ENCODE results near the gene ASCC3.

ASCC3 gene

GRCh38 chr6:100862063-100862462 lies 19.1 kb downstream of the ASCC3 start:
- TF ChIP-seq ARNT (IDR thresholded peaks at IDR 0.05), result no peak
- no peak for TF ChIP-seq L3MBTL2 (conservative IDR thresholded peaks at IDR 0.05)
- TF ChIP-seq BHLHE40 (IDR thresholded peaks at IDR 0.05; ENCODE audit: borderline replicate concordance), result no peak
- TF ChIP-seq CTBP1 (IDR thresholded peaks at IDR 0.05; ENCODE audit: borderline replicate concordance), result no peak
- TF ChIP-seq TARDBP (IDR thresholded peaks at IDR 0.05), result no peak
- TF ChIP-seq SUZ12 (IDR thresholded peaks at IDR 0.05), result no peak
- POLR2A ChIA-PET, result no interaction called here

GRCh38 chr6:100856146-100856545 lies 25.0 kb downstream of the ASCC3 start:
- CTCF ChIA-PET, result no interaction called here
- no peak for DNase-seq (ENCODE audit: extremely low spot score)
- no peak for TF ChIP-seq SUZ12 (IDR thresholded peaks at IDR 0.05)
- TF ChIP-seq NFRKB (IDR thresholded peaks at IDR 0.05), result no peak
- no peak for TF ChIP-seq L3MBTL2 (conservative IDR thresholded peaks at IDR 0.05)
- TF ChIP-seq FOXA1 (IDR thresholded peaks at IDR 0.05), result no peak
- TF ChIP-seq HDGF (IDR thresholded peaks at IDR 0.05; ENCODE audit: borderline replicate concordance), result no peak
- TF ChIP-seq, protein P1, sequence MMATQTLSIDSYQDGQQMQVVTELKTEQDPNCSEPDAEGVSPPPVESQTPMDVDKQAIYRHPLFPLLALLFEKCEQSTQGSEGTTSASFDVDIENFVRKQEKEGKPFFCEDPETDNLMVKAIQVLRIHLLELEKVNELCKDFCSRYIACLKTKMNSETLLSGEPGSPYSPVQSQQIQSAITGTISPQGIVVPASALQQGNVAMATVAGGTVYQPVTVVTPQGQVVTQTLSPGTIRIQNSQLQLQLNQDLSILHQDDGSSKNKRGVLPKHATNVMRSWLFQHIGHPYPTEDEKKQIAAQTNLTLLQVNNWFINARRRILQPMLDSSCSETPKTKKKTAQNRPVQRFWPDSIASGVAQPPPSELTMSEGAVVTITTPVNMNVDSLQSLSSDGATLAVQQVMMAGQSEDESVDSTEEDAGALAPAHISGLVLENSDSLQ (IDR thresholded peaks at IDR 0.05), result no peak
- no peak for TF ChIP-seq BHLHE40 (IDR thresholded peaks at IDR 0.05; ENCODE audit: borderline replicate concordance)
- no peak for TF ChIP-seq TARDBP (IDR thresholded peaks at IDR 0.05)
- TF ChIP-seq FOXK2 (IDR thresholded peaks at IDR 0.05), result no peak
- TF ChIP-seq SP1 (IDR thresholded peaks at IDR 0.05), result no peak
- TF ChIP-seq CTBP1 (IDR thresholded peaks at IDR 0.05; ENCODE audit: borderline replicate concordance), result no peak
- no peak for TF ChIP-seq LEF1 (IDR thresholded peaks at IDR 0.05; ENCODE audit: borderline replicate concordance)
- no peak for TF ChIP-seq FOXM1 (IDR thresholded peaks at IDR 0.05; ENCODE audit: borderline replicate concordance)
- TF ChIP-seq ARNT (IDR thresholded peaks at IDR 0.05), result no peak
- no peak for TF ChIP-seq ELF4 (IDR thresholded peaks at IDR 0.05)
- TF ChIP-seq ZNF384 (IDR thresholded peaks at IDR 0.05), result no peak
- POLR2A ChIA-PET, result interaction anchor here (1.6 kb wide), 1 partner anchor 25 kb away, joined by 7 read pairs; the partner anchor contains the start of gene ASCC3

More at GRCh38 chr6:100862063-100862462, 19.1 kb downstream of the ASCC3 start:
- no peak for DNase-seq (ENCODE audit: extremely low spot score)
- CTCF ChIA-PET, result no interaction called here

- POLR2A ChIA-PET, result no interaction called here
- no peak for DNase-seq (ENCODE audit: extremely low spot score)
- CTCF ChIA-PET, result no interaction called here
- TF ChIP-seq FOXM1 (IDR thresholded peaks at IDR 0.05; ENCODE audit: borderline replicate concordance) (no peak), FOXK2 (IDR thresholded peaks at IDR 0.05) (no peak), CTBP1 (IDR thresholded peaks at IDR 0.05; ENCODE audit: borderline replicate concordance) (no peak), BHLHE40 (IDR thresholded peaks at IDR 0.05; ENCODE audit: borderline replicate concordance) (no peak), ARNT (IDR thresholded peaks at IDR 0.05) (no peak), NFRKB (IDR thresholded peaks at IDR 0.05) (no peak), LEF1 (IDR thresholded peaks at IDR 0.05; ENCODE audit: borderline replicate concordance) (no peak), TARDBP (IDR thresholded peaks at IDR 0.05) (no peak), SUZ12 (IDR thresholded peaks at IDR 0.05) (no peak), HDGF (IDR thresholded peaks at IDR 0.05; ENCODE audit: borderline replicate concordance) (no peak), SP1 (IDR thresholded peaks at IDR 0.05) (no peak), L3MBTL2 (conservative IDR thresholded peaks at IDR 0.05) (no peak), ZNF384 (IDR thresholded peaks at IDR 0.05) (no peak)
- TF ChIP-seq, protein P1 (IDR thresholded peaks at IDR 0.05), result no peak
Measured at GRCh38 chr6:100851819-100852218, 29.3 kb downstream of the ASCC3 start.

DNA sequence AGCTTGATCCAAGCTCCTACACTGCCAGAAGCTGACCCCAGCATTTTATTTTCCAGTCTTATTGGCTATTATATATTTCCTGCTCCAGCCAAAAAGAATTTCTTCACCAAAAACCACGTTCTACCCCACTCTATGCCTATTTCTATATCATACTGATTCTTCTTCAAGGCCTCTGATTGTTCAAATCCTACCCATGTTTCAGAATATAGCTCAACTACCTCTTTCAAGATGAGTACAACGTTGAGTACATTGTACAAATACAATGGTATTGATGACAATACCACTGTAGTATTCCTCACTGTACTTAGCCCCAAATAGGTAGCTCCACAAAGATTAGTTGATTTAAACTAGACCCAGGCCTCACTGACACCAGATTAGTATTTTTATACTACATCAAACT lies 31.0 kb downstream of the ASCC3 start:
- ChIA-PET CTCF (no interaction called here), POLR2A (no interaction called here)
- DNase-seq (ENCODE audit: extremely low spot score), result no peak
- TF ChIP-seq FOXM1 (IDR thresholded peaks at IDR 0.05; ENCODE audit: borderline replicate concordance), result no peak
- TF ChIP-seq ZNF384 (IDR thresholded peaks at IDR 0.05), result no peak
- TF ChIP-seq FOXK2 (IDR thresholded peaks at IDR 0.05), result no peak

DNA sequence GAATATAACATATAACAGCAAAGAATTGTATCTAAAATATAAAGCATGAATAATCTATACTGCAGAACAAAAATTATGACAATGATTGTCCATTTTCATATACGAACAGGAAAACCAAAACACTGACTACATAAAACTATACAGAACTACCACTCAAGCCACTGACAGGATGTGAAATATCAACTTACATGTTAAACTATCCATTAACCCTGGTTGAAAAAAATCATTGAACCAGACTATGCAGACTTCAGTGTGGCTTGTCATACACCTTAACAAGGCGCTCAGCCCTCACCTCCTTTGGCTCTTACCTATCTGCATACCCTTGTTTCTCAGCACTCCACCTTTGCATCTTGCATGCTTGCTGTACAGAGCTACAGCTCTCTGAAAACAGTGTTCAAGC lies 34.9 kb downstream of the ASCC3 start:
- DNase-seq (ENCODE audit: extremely low spot score), result no peak
- TF ChIP-seq ZNF384 (IDR thresholded peaks at IDR 0.05) (no peak), SP1 (IDR thresholded peaks at IDR 0.05) (no peak), LEF1 (IDR thresholded peaks at IDR 0.05; ENCODE audit: borderline replicate concordance) (no peak), HDGF (IDR thresholded peaks at IDR 0.05; ENCODE audit: borderline replicate concordance) (no peak), ARNT (IDR thresholded peaks at IDR 0.05) (no peak), ELF4 (IDR thresholded peaks at IDR 0.05) (no peak)
- ChIA-PET POLR2A (interaction anchor here (1.2 kb wide), 1 partner anchor 35 kb away, joined by 4 read pairs; the partner anchor contains the start of gene ASCC3), CTCF (interaction anchor here (0.6 kb wide), 1 partner anchor 1301 kb away, joined by 3 read pairs; no protein-coding TSS in a partner anchor)

GRCh38 chr6:100845676-100846075 lies 35.5 kb downstream of the ASCC3 start:
- DNase-seq (ENCODE audit: extremely low spot score), result no peak
- no peak for TF ChIP-seq FOXM1 (IDR thresholded peaks at IDR 0.05; ENCODE audit: borderline replicate concordance)
- no peak for TF ChIP-seq SP1 (IDR thresholded peaks at IDR 0.05)
- no peak for TF ChIP-seq TARDBP (IDR thresholded peaks at IDR 0.05)
- TF ChIP-seq NFRKB (IDR thresholded peaks at IDR 0.05), result no peak
- TF ChIP-seq LEF1 (IDR thresholded peaks at IDR 0.05; ENCODE audit: borderline replicate concordance), result no peak
- TF ChIP-seq BHLHE40 (IDR thresholded peaks at IDR 0.05; ENCODE audit: borderline replicate concordance), result no peak
- TF ChIP-seq, protein P1 (IDR thresholded peaks at IDR 0.05), result no peak
- no peak for TF ChIP-seq FOXA1 (IDR thresholded peaks at IDR 0.05)
- no peak for TF ChIP-seq CTBP1 (IDR thresholded peaks at IDR 0.05; ENCODE audit: borderline replicate concordance)
- TF ChIP-seq FOXK2 (IDR thresholded peaks at IDR 0.05), result no peak
- TF ChIP-seq L3MBTL2 (conservative IDR thresholded peaks at IDR 0.05), result no peak
- POLR2A ChIA-PET, result interaction anchor here (1.2 kb wide), 1 partner anchor 36 kb away, joined by 4 read pairs; the partner anchor contains the start of gene ASCC3
- CTCF ChIA-PET, result no interaction called here

Data from HEK293T (cell line).